ENCODE measurements around the gene PRMT6.

DNA sequence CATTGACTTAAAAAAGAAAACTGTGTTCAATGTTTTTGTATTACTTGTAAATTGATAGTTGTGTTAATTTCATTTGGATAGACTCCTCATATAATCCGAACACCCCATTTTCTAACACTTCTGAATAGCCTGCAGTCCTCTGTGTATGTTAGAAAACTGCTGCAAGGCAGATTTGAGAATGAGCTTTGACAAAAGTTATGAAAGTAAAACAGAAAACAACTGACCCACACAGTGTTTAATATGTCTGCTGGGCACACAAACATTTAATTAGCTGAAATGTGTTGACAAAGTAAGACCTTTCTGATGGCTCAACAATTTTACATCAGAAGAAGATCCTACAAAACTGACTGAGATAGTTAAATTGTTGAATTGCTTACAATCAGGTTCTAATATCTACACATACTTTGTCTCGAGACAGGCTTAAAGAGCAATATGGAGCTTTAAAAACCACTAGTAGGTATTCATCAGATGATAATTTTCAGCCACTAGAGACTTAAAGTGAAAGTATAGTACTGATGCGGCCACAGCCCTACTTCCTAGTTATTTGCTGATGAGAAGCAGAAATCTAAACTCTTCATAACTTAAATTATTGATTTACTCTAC lies 40.0 kb upstream of the PRMT6 start:
- no peak for TF ChIP-seq POLR2A (IDR thresholded peaks at IDR 0.05; ENCODE audit: low read depth, low read length)
- TF ChIP-seq, protein P1, sequence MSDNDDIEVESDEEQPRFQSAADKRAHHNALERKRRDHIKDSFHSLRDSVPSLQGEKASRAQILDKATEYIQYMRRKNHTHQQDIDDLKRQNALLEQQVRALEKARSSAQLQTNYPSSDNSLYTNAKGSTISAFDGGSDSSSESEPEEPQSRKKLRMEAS (IDR thresholded peaks at IDR 0.05; ENCODE audit: insufficient read depth, insufficient read length) = no peak
- TF ChIP-seq, protein P2, sequence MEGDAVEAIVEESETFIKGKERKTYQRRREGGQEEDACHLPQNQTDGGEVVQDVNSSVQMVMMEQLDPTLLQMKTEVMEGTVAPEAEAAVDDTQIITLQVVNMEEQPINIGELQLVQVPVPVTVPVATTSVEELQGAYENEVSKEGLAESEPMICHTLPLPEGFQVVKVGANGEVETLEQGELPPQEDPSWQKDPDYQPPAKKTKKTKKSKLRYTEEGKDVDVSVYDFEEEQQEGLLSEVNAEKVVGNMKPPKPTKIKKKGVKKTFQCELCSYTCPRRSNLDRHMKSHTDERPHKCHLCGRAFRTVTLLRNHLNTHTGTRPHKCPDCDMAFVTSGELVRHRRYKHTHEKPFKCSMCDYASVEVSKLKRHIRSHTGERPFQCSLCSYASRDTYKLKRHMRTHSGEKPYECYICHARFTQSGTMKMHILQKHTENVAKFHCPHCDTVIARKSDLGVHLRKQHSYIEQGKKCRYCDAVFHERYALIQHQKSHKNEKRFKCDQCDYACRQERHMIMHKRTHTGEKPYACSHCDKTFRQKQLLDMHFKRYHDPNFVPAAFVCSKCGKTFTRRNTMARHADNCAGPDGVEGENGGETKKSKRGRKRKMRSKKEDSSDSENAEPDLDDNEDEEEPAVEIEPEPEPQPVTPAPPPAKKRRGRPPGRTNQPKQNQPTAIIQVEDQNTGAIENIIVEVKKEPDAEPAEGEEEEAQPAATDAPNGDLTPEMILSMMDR (IDR thresholded peaks at IDR 0.05; ENCODE audit: extremely low read depth in 1 of 2, insufficient read depth in 1 of 2, low read depth in 1 of 2, low read length in 2 of 2) = no peak
- TF ChIP-seq EZH2 (IDR thresholded peaks at IDR 0.05; ENCODE audit: borderline replicate concordance, low read depth, low read length, severe bottlenecking) = no peak
- TF ChIP-seq MYC (IDR thresholded peaks at IDR 0.05; ENCODE audit: low read depth, low read length) = no peak
- TF ChIP-seq POLR2AphosphoS5 (IDR thresholded peaks at IDR 0.05; ENCODE audit: insufficient read depth, low read depth, low read length) = no peak
- no peak for TF ChIP-seq JUN (IDR thresholded peaks at IDR 0.05; ENCODE audit: borderline replicate concordance, insufficient read depth, insufficient read length, low read depth)
- no peak for TF ChIP-seq GATA2 (IDR thresholded peaks at IDR 0.05; ENCODE audit: insufficient read depth, insufficient read length, low read depth, low read length)

Data from endothelial cell of umbilical vein (primary cell).